Coronary artery (tissue), 2 donors: Measurements from ENCODE around the gene CELF5.
"Not testable (repeated sequence)": the region's sequence is repeated elsewhere in the genome, so short reads cannot be mapped to it uniquely, and the experiment has no call there.

Experiments used
- DNase-seq: peaks from one replicate; pipeline ENCODE4 v3.0.0-alpha.2; 2017; ENCODE audit warnings: low spot score
- H3K27ac ChIP-seq, 2 donors: fragments of 200-600 bp; sonication (generic); one replicate each; pipeline ENCODE4 v1.5.1; 2016 to 2019
- H3K4me3 ChIP-seq: fragments of 200-600 bp; sonication (generic); 2 replicates; pipeline ENCODE4 v1.5.1; 2016; ENCODE audit warnings: mild to moderate bottlenecking, moderate library complexity
- TF ChIP-seq, protein P1 (sequence below): fragments of 200-600 bp; sonication (generic); IDR thresholded peaks from one replicate; pipeline ENCODE4 v1.5.1; 2019; ENCODE audit warnings: antibody characterized with exemption

The CELF5 gene

GRCh38 chr19:3298853-3299449 lies 74.5 kb downstream of the CELF5 start:
- TF ChIP-seq, protein P1, sequence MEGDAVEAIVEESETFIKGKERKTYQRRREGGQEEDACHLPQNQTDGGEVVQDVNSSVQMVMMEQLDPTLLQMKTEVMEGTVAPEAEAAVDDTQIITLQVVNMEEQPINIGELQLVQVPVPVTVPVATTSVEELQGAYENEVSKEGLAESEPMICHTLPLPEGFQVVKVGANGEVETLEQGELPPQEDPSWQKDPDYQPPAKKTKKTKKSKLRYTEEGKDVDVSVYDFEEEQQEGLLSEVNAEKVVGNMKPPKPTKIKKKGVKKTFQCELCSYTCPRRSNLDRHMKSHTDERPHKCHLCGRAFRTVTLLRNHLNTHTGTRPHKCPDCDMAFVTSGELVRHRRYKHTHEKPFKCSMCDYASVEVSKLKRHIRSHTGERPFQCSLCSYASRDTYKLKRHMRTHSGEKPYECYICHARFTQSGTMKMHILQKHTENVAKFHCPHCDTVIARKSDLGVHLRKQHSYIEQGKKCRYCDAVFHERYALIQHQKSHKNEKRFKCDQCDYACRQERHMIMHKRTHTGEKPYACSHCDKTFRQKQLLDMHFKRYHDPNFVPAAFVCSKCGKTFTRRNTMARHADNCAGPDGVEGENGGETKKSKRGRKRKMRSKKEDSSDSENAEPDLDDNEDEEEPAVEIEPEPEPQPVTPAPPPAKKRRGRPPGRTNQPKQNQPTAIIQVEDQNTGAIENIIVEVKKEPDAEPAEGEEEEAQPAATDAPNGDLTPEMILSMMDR, result no peak
- H3K4me3 ChIP-seq, result no peak overlapping the region
- no peak for DNase-seq
- no peak overlapping the region for H3K27ac ChIP-seq

GRCh38 chr19:3300566-3300965 lies 76.1 kb downstream of the CELF5 start:
- H3K4me3 ChIP-seq, H3K27ac ChIP-seq, DNase-seq: not testable (repeated sequence)

- no peak for DNase-seq
- TF ChIP-seq, protein P1, result no peak
- Histone ChIP-seq H3K27ac (no peak overlapping the region), H3K4me3 (no peak overlapping the region)
Observed at GRCh38 chr19:3302755-3303154, 78.3 kb downstream of the CELF5 start.

GRCh38 chr19:3304871-3305423 lies 80.5 kb downstream of the CELF5 start:
- TF ChIP-seq, protein P1, result peak; percentile 96
- Histone ChIP-seq H3K27ac (no peak overlapping the region), H3K4me3 (peak overlapping the region; percentile 18)
- no peak for DNase-seq

- no peak overlapping the region for H3K4me3 ChIP-seq
- H3K27ac ChIP-seq, result no peak overlapping the region
- TF ChIP-seq, protein P1, result no peak
- no peak for DNase-seq
Observed at GRCh38 chr19:3309724-3310123, 85.3 kb downstream of the CELF5 start.

DNA sequence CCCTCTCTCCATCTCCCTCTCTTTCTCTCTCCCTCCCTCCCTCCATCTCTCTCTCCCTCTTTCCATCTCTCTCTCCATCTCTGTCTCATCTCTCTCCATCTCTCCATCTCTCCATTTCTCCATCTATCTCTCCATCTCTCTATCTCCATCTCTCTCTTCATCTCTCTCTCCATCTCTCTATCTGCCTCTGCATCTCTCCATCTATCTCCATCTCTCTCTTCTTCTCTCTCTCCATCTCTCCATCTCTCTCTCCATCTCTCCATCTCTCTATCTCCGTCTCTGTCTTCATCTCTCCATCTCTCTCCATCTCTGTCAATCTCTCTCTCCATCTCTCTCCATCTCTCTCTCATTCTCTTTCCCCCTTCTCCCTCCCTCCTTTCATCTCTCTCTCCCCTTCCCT lies 85.8 kb downstream of the CELF5 start:
- H3K4me3 ChIP-seq, result no peak overlapping the region
- no peak overlapping the region for H3K27ac ChIP-seq
- TF ChIP-seq, protein P1, result no peak
- no peak for DNase-seq

DNA sequence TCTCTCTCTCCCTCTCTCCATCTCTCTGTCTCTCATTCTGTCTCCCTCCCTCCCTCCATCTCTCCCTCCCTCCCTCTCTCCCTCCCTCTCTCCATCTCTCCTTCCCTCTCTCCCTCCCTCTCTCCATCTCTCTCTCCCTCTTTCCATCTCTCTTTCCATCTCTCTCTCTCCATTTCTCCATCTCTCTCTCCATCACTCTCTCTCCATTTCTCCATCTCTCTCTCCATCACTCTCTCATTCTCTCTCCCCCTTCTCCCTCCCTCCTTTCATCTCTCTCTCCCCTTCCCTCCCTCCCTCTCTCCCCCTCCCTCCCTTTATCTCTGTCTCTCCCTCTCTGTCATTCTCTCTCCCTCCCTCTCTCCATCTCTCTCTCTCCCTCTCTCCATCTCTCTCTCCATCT lies 86.2 kb downstream of the CELF5 start:
- Histone ChIP-seq H3K27ac (no peak overlapping the region), H3K4me3 (no peak overlapping the region)
- DNase-seq, result no peak
- TF ChIP-seq, protein P1, result no peak
